NOMO-1 treated with DMSO at 0.1 percent for 48 hours (cell line): ENCODE data around the gene BIRC7.

Experiments
- DNase-seq: peaks from one replicate; lab custom pipeline; 2025; ENCODE audit not compliant: unreplicated experiment; lab: John Stamatoyannopoulos, UW

BIRC7 gene

GRCh38 chr20:63224412-63225081 lies 11.2 kb upstream of the BIRC7 start:
- no peak for DNase-seq

DNA sequence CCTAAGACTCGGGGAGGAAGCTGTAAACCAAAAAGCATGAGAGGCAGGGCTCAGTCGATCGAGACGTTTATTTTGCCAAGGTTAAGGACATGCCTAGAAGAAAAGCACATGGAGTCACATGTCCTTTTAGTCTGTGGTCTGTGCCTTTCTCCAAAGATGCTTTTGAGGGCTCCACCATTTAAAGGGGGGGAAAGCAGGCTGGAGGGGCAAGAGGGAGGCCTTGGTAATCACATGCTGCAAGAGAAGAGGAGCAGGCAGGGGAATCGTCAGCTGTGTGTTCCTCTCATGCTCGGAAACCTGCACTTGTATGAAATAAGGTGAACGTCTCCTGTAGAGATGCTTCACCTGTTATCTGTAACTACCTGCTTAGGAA lies 10.6 kb upstream of the BIRC7 start:
- no peak for DNase-seq

- DNase-seq = no peak
Observed at GRCh38 chr20:63226042-63226943, 9.4 kb upstream of the BIRC7 start.

DNA sequence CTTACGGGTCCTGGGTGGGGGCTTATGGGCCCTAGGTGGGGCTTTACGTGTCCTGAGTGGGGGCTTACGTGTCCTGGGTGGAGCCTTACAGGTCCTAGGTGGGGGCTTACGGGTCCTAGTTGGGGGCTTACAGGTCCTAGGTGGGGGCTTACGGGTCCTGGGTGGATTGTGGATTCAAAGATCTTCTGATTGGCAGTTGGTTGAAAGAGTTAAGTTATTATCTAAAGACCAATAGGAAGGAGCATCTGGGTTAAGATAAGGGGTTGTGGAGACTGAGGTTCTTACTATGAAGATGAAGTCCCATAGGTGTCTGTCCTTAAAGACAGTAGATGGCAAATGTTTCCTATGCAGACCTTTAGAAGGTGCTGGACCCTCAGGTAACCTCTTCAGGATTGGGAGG lies 8.4 kb upstream of the BIRC7 start:
- DNase-seq = no peak

- DNase-seq = no peak
Observed at GRCh38 chr20:63228806-63229205, 6.9 kb upstream of the BIRC7 start.

DNA sequence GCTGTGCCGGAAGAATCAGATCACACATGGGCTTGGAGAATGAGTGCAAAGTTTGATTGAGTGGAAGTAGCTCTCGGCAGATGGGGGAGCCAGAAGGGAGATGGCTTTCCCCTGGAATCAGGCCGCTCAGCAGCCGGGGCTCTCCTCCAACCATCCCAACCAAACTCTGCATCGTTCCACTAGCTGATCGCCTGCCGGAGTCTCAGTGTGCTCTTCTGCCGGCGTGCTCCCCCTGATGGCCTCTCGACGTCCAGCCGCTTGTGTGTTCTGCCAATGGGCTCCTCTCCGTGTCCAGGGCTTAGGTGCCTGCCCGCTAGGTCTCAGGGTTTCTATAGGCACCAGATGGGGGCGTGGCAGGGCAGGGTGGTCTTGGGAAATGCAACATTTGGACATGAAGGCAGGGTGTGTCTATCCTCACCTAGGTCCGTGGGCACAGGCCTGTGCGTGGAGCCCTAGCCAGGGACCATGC lies 4.9 kb upstream of the BIRC7 start:
- DNase-seq = no peak

- no peak for DNase-seq
Observed at GRCh38 chr20:63232235-63233060, 3.3 kb upstream of the BIRC7 start.

- DNase-seq = no peak
Observed at GRCh38 chr20:63233061-63233344, 2.7 kb upstream of the BIRC7 start.

DNA sequence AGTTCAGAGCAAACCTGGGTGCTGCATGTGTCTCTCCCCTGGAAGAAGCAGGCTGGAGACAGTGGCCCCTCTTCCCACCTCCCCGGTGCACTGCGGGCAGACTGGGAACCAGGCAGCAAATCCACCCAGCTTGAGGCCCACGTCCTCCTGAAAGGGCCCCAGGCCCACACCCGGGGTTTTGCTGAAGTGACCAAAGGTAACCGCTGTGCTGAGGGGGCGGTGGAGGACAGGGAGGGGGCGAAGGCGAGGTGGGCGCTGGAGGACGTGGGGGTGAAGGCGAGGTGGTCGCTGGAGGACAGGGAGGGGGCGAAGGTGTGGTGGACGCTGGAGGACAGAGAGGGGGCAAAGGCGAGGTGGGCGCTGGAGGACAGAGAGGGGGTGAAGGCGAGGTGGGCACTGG lies 1.8 kb upstream of the BIRC7 start:
- DNase-seq = no peak

DNA sequence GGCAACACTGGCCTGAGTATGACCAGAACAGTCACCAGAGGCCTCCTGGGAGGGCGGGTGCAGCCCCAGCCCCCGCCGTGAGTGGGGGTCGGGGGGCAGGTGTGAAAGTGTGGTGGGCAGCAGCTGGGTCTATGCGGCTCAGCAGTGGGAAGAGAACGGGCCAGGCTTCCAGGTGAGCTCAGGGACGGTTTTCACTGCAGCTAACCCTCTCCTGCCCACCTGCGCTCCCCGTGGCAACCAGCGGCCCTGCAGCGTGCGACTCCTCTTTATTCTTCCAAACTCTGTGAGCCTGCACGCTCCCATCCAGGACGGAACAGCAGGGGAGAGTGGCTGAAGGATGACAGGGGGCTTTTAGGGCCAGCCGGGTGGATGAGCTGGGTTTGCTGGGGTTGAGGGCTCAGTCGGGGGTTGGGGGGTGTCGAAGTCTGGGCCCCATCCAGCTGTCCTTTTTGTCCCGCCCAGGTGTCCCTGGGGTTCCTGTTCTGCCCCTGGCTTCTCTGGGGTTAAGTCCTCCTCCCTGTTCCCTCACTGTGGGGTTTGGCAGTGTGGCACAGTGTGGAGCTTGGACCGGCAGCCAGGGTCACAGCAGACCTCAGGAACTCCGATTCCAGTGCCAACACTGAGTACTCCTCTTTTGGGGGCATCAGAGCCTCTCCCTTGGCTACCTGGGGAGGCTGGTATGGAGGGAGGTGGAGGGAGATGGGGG lies 859 bp upstream of the BIRC7 start:
- DNase-seq = no peak

DNA sequence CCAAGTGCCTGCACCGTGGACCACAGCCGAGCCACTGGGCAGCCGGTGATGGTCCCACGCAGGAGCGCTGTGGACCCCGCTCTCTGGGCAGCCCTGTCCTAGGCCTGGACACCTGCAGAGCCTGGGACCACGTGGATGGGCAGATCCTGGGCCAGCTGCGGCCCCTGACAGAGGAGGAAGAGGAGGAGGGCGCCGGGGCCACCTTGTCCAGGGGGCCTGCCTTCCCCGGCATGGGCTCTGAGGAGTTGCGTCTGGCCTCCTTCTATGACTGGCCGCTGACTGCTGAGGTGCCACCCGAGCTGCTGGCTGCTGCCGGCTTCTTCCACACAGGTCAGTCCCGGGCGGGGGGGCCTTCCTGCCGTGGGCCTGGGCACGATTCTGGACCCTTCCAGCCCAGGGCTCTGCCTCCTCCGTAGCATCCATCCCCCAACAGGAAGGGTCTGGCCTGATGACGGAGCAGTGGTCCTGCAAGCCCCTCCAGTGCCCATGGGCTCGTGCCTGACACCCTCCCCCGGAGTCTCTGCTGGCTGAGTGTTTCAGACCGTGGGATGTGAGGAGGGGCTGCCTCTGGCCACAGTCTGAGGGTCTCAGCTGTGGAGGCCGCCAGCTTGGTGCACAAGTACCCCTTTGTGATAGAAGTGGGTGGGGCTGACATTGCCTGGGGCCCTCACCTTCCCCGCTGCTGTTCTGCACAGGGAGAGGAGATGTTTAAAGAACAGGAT lies 572 bp downstream of the BIRC7 start:
- no peak for DNase-seq

DNA sequence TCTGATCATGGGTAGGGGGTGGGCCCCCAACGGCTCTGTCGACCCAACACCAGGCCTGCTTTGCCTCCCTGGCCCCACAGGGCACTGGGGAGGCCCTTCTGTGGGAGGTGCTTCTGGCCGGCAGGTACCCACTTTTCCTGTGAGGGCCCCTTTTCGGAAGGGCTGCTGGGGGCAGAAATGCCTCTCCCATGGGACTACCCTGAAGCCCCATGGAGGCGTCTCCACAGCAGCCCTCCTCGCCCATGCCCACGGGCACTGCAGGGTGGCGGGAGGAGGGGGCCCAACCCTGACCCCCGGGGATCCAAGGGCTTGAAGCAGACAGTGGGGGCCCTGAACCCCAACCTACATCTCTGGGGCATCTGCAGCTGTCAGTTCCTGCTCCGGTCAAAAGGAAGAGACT lies 2.3 kb downstream of the BIRC7 start:
- no peak for DNase-seq

DNA sequence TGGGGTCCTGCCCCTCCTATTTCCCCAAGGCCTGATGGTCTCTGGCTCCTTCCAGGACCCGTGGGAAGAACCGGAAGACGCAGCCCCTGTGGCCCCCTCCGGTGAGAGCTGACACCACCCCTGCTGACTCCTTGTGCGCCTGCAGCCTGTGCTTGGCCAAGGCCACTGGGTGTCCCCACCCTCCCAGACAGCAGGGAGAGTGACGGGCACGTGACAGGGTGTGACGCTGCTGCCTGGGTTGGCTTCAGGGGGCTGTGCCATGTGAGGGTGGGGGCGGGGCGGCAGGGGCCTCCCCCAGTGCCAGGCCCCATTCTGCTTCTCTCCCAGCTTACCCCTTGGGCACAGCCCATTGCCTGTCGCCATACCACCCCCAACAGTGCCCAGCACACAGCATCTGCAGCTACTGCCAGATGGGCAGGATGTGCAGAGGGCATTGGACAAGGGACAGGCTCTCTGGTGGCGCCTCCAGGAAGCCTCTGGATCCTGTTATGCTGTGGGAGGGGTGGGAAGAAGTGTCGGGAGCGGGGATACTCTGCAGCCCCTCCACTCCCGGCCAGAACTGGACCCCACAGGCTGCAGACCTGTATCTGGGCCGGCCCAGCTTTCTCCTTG lies 2.9 kb downstream of the BIRC7 start:
- DNase-seq = no peak

DNA sequence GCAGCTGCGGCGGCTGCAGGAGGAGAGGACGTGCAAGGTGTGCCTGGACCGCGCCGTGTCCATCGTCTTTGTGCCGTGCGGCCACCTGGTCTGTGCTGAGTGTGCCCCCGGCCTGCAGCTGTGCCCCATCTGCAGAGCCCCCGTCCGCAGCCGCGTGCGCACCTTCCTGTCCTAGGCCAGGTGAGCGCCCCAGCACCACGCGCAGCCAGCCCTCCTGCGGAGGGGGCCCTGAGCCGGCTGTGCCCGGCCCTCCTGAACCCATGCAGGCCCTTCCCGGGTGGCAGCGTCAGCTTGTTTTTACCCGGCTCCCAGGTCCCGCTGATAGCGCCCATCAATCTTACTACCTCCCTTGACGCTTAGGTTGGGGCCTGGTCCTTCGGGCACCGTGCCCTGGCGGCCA lies 3.7 kb downstream of the BIRC7 start:
- DNase-seq = no peak

DNA sequence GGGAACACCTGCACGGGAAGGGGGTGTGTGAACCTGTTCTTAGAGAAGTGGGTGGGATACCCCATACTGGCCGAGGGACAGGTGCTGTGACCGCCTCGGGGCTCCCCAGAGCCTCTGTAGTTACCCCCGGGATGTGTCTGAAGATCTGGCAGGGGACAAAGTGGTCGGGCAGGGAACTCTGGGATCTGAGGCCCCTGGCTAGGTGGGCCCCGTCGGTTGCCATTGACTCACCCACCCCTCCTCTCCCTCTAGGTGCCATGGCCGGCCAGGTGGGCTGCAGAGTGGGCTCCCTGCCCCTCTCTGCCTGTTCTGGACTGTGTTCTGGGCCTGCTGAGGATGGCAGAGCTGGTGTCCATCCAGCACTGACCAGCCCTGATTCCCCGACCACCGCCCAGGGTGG lies 4.3 kb downstream of the BIRC7 start:
- DNase-seq = no peak

GRCh38 chr20:63241272-63241671 lies 5.6 kb downstream of the BIRC7 start:
- DNase-seq = no peak

DNA sequence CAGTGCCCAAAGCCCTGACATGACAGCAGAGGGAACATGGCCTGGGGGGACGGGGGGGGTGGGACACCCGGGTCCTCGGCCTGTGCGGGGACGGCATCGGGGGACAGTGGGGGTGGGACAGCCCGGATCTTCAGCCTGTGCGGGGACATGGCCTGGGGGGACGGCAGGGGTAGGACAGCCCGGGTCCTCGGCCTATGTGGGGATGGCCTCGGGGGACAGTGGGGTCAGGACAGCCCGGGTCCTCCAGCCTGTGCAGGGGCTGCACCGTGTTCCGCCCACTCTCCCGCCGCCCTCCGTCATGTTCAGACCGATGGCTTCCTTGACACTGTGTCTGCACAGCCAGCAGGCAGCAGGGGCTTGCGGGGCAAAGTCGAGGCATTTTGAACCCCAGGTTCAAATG lies 7.0 kb downstream of the BIRC7 start:
- no peak for DNase-seq

DNA sequence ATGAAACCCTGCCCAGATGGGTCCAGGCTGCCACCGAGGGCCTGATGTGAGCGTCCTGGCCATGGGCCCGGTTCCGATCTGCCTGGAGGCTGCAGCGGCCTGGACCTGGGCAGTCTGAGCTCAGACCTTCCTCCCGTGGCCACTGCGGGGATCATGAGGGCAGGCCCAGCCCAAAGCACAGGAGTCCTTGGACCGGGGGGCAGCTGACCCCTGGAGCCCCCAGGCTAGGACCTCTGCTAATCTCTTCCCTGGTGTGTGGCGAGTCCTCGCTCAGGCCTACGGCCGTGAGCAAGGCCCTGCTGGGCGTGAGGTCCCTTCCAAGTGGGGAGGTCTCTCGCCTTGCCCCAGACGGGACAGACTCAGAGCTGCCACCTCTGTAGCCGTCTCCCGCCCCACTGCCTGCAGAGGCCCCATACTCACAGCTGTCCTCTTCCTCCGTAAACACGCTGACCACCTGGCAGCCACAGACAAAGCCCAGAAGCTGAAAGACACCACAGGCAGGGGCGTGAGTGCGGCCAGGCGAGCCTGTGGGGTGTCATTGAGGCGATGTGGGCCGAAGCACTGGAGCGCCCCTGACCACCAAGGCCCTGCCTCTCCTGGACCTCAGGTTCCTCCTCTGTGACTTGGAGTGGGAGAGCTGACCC lies 8.0 kb downstream of the BIRC7 start:
- DNase-seq = no peak

DNA sequence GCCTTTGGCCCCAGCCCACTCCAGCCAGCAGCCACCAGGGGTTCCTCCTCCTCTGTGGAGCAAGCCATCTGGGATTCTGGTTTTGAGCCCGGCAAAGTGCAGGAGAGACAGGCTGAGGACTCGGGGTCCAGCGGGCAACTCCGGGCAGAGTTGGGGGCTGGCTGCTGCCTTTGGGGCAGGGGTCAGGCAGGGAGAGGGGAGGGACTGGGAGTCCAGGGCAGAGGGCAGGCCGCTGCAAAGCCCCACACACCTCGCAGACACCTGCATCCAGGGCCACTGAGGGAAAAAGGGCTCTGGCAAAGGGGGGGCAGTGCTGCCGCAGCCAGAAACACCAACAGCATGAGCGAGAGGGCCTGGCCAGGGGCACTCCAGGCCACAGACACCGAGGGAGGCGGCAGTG lies 8.8 kb downstream of the BIRC7 start:
- no peak for DNase-seq
